SK-N-MC (cell line): ENCODE data around the gene ZNF804B.

ENCODE experiments used
- EZH2 ChIP-seq: fragments of 200-600 bp; sonication (generic); IDR thresholded peaks from one replicate; pipeline ENCODE4 v1.6.1; 2017; ENCODE audit warnings: antibody characterized with exemption
- FOXP2 ChIP-seq: optimal IDR thresholded peaks from 2 replicates; pipeline ENCODE3; 2011; ENCODE audit warnings: mild to moderate bottlenecking, moderate library complexity; ENCODE audit not compliant: insufficient read depth; ENCODE audit errors: extremely low read length, control extremely low read depth
- POLR2AphosphoS5 ChIP-seq: IDR thresholded peaks from 2 replicates; pipeline ENCODE4 v1.6.1; 2012; ENCODE audit warnings: mild to moderate bottlenecking, low read depth, low read length, borderline replicate concordance

DNA sequence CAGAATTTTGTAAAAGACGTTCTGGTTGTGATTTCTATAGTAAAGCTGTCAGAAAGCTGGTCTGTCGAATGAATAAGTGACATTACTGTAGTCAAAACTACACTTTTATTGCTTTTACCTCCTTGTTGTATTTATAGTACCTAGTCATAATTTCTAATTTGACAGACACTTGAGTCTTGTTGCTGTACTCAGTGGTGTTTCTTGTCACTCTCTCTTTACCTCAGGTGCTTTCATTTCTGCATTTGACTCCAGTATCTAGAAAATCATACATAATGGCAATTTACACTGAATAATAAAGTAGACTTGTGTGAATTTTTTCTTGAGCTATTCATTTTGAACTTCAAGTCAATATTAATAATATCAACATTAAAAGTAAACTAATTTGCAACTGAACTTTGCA, 293.6 kb downstream of the ZNF804B start:
- TF ChIP-seq EZH2 (no peak), POLR2AphosphoS5 (no peak), FOXP2 (no peak)
